PC-9 (cell line): ENCODE data around the gene NTM.

Experiments used
- EZH2 ChIP-seq: fragments of 200-600 bp; sonication (generic); IDR thresholded peaks from 2 replicates; pipeline ENCODE4 v1.8.0; 2017; ENCODE audit warnings: antibody characterized with exemption, low read depth
- TF ChIP-seq, protein P1 (sequence below): fragments of 200-600 bp; sonication (generic); conservative IDR thresholded peaks from 2 replicates; pipeline ENCODE4 v1.6.1; 2017; ENCODE audit warnings: mixed run types, antibody characterized with exemption, mild to moderate bottlenecking, moderate library complexity

GRCh38 chr11:131832079-131832478, 461.7 kb downstream of the NTM start:
- TF ChIP-seq, protein P1, sequence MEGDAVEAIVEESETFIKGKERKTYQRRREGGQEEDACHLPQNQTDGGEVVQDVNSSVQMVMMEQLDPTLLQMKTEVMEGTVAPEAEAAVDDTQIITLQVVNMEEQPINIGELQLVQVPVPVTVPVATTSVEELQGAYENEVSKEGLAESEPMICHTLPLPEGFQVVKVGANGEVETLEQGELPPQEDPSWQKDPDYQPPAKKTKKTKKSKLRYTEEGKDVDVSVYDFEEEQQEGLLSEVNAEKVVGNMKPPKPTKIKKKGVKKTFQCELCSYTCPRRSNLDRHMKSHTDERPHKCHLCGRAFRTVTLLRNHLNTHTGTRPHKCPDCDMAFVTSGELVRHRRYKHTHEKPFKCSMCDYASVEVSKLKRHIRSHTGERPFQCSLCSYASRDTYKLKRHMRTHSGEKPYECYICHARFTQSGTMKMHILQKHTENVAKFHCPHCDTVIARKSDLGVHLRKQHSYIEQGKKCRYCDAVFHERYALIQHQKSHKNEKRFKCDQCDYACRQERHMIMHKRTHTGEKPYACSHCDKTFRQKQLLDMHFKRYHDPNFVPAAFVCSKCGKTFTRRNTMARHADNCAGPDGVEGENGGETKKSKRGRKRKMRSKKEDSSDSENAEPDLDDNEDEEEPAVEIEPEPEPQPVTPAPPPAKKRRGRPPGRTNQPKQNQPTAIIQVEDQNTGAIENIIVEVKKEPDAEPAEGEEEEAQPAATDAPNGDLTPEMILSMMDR = no peak
- TF ChIP-seq EZH2 = no peak
